OCI-M2 (cell line): ENCODE data around the gene NID2.

Experiments
- DNase-seq: peaks from one replicate; lab custom pipeline; 2025; ENCODE audit not compliant: unreplicated experiment; lab: John Stamatoyannopoulos, UW

The NID2 gene

DNA sequence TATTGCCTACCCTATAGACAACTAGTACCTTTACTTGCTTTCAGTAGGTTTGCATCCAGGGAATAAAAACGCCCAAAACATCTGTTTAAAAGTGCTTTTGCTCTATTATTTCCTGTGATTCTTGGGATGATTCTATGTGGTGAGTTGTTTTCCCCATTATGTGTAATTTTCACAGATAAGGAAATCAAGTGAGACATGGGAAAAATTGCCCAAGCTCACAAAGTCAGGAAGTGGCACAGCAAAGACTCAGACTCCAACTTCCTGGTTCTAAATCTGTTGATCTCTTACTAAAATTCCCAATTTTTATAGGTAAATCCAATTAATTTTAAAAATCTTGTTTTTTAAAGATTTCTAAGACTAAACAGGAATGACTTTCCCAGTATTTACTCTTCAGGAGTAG lies 39.0 kb downstream of the NID2 start:
- DNase-seq = no peak

DNA sequence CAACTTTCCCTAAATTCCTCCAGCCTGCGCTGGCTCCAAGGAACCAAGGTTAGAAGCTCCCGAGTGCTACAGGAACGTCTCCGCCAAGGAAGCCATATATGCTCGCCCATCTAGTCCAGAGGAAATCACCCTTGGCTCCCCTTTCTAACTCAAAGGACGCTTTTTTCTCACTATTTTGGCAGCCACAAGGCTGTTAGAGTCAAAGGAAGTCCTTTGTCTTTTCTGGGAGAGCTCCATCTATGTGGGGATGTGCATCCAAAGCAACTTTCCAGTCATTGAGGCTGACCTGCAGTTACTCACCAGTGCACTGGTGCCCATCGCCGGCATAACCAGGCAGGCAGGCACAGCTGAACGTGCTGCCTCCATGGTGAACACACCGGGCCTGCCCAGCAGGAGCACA lies 42.0 kb downstream of the NID2 start:
- no peak for DNase-seq

DNA sequence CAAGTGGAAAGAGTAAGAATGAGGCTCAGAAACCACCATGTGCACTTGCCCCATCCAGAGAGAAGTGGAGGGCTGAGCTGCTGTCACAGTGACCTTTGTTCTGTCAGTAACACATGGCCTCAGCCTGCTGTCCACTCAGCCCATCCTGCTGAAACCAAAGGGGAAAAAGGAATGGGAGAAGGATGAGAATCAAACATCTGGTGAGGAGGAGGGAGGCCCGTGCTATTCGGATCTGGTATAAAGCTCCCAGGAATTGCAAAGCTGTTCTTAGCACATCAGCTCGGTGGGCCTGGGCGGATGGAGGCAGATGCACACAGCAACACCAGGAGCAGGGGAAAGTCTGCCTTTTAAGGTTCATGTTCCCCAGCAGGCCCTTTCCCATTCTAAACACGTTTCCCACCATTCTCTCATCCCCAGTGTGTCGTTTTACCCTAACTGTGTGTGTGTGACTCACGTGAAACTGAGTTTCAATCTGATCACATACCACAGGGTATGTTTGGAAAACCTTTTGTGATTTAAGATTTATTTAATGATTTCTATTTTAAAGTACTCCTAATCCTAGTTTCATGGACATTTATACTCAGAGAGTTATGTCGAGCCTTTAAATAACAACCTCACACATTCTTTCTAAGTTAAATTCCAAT lies 42.7 kb downstream of the NID2 start:
- no peak for DNase-seq

DNA sequence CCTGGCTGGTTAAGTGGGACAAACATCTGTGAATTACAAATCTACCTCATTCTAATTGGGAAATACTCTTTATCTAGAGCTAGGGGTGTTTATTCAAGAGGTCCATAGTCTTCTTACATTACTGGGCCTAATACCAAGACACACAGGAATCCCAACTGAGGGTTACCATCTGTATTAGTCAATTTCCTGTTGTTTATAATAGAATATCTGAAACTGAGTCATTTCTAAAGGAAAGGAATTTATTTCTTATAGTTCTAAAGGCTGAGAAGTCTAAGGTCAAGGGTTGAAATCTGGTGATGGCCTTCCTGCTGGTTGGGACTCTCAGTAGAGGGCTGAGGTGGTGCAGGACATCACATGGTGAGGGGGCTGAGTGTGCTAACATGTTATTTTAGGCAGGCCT lies 43.5 kb downstream of the NID2 start:
- DNase-seq = no peak

DNA sequence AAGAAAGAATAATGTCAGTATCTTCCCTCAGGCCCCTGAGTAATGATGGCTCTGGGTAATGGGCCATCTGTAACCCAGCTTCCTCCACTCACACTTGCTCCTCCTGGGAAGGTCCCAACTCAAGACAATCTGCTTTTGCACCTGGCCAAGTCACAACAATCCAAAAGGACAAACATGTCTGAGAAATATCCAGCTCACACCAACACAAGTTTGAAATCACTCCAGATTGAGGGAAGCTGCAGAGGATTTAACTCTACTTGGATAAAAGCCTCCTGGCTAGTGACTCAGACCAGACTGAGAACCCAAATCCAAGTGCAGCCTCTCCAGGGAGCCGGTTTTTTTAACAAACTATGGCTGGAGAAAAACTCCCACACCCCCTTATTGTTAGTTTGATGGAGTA lies 45.3 kb downstream of the NID2 start:
- no peak for DNase-seq

DNA sequence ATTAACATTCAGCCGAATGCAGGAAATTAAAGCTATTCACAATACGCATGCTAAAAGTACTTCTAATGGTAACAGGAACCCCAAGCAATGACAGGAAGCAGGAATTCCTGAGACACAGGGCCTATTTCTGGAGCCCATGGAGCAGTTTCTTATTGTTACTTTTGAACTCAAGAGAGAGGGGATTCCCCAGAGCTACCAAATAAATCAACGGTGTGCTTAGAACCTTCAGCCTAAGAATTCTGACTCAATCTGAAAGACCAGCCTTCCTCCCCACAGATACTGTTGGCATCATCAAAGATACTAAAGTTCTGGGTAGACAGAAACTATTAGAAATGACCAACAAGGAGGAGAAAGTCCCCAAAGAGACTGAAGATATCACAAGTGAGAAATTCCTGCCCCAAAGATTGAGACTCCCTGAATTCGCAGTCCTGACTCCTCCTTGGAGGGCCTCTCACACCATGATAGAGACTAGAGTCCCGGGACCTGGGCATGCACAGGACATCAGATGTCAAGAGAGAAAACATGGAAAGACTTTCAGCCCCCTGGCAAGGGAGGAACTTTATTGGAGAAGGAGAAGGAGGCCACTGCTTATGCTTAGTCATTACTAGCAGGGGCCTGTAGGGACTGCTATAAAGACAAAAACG lies 46.8 kb downstream of the NID2 start:
- no peak for DNase-seq

DNA sequence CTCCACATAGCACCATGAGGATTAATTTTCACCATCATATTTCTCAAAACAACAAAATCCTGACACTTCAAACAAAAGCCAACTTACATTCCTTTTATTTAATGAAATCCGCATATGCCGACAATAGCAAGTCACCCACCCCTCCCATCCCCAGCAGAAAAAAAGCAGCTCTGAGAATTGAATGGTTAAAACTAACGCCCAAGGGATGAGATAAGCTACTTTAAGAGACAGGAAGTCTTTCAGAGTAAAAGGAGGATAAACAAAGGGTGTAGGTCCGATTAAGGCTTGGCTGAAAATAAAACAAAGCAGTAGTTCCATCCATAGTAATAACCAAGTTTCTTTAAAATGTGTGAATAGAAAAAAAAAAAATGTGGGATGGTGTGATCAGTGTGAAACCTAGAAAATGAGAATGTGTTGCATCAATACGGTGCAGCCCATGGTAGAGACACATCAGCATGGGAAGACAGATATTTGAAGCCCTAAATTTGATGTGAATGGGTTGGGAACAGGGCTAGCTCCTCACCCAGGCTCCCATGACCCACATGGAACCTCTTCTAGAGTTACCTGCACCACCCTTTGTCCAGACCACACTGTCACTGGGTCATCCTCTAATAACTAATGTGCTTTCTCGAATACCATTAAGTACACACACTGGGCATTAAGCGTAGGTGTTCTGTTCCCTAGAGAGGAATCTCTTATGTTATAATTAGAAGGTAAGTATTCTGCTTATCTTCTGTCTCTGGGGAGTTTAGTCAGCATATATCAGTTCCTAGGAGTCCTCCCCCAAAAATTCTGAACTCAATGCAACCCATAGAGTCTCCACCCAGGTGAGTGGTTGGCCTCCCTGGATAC lies 47.8 kb downstream of the NID2 start:
- DNase-seq = no peak

DNA sequence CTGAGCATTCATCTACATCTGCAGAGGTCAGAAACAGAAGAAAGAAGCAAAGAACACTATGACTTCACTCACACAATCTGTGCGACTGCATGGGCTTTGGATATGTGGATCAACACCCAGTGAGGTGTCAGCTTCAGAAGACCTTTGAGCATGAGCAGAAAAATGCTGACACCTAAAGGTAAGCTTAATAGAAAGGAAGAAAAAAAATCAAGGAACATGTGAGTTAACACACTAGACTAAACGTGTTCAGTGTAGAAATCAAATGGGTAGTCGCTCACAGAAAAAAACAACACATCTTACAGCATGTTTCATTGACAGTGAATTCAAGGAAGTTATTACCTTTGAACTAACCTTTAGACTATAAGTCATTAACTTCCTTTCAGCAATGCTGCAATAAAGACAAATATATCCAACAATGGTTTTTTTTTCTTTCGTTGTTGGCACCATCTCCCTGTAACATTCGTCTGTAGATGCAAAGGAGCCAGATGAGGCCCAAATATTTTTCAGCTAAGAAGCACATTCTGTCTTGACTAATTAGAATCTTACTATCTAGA lies 48.6 kb downstream of the NID2 start:
- no peak for DNase-seq

DNA sequence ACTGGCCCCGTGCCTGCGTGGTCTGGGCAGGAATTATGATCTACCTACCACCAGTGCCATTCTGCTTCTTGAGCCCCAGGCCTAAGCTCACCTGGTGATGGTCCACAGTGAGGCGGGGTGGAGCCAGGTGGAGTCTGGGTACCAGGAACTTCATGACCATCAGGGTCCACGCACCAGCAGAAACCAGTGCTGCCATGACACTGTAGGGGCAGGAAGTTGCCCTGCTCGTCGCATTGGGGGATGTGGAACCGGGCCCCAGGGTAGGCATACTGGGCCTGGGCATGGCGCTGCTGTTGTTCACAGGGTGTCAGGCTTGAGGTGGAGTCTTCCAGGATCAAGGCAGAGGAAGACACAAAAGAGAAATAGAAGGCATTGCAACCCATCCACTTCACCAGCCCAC lies 49.9 kb downstream of the NID2 start:
- DNase-seq = no peak

DNA sequence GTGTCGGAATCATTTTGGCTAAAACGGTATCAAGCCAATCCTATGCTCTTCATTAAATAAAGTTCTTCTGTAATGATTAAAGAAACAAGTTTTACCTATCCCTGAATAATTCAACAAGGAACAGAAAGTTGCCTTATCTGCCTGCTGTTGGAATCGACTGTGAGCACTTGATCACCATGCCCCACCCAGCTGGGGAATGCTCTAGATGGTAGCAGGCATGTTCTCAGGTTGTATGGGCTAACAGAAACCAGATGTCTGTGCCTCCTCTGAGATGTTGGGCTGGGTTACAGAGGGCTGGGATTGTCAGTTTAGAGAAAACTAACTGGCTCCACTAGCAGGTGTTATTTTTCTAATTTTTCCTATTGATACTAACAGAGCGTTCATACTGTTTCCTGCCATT lies 50.6 kb downstream of the NID2 start:
- DNase-seq = no peak

DNA sequence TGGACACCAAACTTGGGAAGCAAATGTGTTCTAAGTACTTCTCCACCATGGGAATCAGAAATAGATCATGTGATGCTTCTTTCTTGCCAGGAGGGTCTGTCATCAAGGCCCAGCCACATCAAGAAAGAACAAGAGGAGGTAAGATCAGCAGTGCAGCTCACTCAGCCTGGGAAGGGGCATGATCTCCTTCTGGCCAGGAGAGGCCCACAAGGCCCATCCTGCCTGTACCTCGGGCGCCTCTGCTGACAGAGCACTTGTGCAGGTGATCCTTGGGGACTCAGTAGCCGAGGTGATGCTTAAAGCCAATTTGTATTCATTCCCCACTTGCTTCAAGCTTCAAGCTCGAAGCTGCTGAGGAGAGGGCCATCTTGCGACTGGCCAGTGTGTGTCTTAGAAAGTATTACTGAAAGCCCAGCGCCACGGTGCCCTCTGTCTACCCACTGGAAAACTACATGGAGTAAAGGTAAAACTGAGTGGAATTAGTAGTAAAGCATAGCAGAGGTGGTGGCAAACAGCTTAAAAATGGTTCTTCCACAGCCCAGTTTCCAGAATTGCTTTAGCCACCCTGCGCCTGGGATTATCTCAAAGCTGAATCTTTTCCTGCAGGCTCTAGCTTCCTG lies 53.3 kb downstream of the NID2 start:
- no peak for DNase-seq

DNA sequence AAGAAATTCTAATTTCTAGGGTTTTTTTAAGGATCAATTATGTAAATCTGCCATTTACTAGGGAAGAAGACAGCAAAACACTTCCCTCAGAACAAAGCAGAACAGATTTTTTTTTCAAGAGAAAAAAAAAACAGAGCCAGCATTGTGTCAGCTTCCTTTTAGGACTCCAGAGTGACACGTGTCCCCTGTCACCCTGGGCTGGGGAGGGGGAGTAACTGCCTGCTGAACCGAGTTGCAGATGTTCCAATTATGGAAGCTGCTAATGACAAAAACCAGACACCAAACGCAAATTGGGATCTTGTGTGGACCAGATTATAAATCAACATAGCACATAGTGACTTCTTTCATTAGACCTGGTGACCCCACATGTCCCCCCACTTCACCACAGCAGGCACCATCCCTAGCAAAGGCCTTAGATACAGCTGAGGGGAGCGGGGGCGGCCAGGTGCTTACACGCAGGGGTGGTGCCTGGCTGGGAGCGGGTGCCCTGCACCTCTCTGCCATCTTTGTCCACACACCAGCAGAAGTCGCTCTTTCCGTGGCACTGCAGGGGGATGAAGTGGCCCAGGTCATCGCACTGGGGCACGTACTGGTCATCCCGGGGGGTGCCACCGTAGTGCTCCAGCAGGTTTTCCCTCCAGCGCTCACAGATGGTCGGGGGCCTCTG lies 54.1 kb downstream of the NID2 start:
- DNase-seq = no peak

DNA sequence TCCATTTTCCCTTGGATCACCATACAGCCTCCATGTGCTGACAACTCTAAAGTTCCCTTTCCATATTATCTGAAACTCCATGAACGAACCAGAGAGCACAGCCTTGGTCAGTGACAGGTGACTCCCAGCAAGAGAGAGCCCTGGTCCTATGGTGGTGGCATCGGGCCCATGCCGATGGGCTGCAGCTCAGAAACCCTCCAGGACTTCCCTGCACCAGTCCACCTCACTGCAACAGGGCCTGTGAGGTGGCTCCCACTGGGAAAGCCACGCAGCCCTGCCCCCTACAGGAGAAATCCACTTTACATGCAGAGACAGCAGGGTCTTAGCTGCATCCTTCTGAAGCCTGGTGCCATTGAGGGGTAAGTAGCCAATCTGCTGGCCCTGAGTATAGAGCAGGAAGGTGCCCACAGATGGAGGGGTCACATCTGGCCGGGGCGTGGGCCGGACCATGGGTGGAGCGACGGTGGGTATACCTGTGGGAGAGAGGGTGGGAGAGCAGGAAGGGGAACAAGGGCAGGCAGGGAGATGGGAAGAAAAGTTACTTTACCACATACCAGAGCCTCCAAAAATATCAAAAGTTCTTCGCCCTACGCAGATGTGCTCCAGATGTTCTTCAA lies 54.8 kb downstream of the NID2 start:
- no peak for DNase-seq

DNA sequence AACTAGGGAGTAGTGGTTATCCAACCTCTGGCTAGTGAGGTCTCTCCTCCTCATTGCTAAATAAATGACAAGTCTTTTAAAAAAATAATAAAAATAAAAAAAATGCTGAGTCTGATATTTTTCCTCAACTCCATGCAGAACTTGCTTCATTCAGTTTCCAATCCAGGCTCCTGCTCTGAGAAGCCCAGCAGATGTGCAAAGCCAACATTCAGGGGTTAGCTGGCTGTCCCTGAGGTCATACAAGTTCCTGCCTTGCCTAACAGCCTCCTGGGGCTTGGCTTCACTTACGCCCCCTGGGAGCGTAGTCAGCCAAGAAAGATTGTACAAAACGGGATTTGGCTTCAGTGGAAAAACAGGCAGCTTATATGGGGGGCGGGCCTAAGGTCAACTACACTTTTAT lies 56.2 kb downstream of the NID2 start:
- DNase-seq = no peak

DNA sequence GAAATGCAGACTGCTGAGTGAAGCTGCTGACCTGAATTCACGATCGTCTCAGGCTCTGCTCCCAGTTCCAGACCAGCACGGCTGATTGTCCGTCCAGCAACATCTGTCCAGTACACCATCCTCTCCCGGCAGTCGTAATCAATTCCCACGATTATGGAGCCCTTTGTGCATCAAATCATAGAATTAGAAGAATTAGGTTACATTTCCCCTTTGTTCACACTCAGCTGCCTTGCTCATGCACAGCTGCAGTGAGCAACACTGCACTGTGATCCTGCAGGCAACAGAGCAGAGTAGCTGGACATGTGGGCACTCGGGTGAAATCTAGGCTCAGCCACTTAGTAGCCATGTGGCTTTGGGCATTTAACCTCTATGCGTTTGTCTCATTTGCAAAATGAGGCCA lies 57.3 kb downstream of the NID2 start:
- DNase-seq = no peak

DNA sequence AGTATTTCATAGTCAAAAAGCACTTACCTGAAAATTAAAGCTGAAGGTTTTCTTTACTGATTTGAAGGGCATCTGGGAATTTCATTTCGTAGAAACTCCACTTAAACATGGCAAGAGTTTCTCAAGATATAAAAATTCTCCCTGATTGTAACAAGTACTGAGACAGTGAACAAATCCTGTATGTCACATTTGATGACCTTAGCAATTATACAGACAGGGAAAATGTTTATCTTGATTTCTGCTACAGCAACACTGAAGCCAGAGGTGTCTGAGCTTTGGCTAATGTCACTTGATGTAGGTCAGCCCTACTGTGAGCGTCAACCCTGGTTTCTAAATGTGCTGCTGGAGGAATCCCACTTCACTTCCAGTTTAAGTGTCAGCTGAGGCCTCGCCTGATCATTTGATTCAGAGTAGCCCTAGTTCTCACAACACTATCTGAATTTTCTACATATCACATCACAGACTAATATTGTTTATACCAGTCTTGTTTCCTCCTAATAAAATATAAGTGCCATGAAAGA lies 58.6 kb downstream of the NID2 start:
- no peak for DNase-seq

DNA sequence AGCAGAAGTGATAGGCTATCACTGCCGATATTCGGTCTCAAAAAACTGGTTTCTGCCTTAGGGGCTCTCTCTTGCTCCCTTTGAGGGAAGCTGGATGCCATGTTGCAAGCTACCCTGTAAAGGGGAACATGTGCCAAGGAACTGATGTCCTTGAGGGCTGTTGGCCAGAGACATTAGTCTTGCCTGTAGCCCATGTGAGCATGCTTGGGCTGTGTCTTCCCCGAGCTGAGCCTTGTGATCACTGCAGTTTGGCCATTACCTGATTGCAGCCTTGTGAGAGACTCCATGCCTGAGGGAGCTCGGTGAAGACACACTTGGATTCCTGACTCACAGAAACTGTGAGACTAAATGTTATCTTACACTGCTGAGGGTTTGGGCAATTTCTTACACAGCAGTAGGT lies 60.7 kb downstream of the NID2 start:
- DNase-seq = no peak

DNA sequence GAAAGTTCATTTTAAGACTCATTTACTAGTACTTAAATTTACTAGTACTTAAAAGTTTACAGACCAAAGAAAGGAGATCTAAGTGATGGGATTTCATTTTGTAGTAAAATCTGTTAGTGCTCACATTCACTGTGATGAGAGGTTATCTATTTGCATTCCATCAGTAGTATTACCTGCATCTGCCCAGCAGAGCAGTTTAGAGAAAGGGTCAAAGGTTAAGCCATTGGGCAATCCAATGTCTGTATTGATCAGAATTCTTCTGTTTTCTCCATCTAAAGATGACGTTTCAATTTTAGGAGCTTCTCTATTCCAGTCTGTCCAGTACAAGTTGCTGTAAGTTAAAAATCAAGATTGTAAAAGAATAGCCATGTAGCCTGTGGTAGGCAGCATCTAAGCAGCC lies 61.2 kb downstream of the NID2 start:
- no peak for DNase-seq

DNA sequence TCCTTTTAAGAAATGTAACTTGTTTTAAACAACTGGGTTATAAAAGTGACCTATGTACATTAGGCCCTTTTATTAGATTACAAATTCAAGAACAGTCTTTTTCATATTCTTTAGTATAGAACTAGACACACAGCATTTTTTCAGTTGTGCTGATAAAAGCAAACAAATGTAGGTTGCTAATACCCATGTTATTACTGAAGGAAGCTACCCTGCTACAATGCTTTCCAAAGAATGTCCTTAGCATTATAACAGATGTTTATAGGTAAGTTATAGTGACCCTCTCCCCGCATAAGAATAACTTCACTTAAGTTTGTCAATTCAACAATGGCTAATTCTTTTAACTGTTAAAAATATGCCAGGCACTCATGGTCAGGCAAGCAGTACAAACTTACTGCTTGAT lies 61.6 kb downstream of the NID2 start:
- no peak for DNase-seq

DNA sequence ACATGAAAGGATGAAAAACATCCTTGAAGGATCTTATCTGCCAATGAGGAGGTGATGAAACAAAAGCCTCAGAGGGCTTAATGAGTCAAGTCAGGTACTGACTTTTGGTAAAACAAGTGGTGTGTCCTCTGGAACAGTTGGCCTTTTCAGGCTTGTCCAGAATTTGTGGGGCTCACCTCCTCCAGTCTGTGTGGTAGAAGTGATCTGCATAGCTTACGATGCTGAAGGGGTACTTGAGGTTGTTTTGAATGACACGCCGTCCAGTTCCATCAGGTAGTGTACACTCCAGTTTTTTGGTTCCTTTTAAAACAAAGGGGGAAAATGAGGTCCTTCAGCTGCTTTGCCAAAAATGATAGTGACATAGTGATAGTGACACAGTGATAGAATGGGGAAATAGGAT lies 62.5 kb downstream of the NID2 start:
- DNase-seq = no peak
